Measurements from ENCODE around the gene LRRC1. TPM values are rescaled to one million over a fixed set of nuclear protein-coding genes. Genes with fewer than 3 reads are reported as not detected.

LRRC1 gene
- total and polyA plus RNA-seq, 10 of the 15 experiments (the other 5 are each of a cell fraction or from before 2014, with no cell fraction given), result 0.35 to 9.3 (median 0.63) TPM

DNA sequence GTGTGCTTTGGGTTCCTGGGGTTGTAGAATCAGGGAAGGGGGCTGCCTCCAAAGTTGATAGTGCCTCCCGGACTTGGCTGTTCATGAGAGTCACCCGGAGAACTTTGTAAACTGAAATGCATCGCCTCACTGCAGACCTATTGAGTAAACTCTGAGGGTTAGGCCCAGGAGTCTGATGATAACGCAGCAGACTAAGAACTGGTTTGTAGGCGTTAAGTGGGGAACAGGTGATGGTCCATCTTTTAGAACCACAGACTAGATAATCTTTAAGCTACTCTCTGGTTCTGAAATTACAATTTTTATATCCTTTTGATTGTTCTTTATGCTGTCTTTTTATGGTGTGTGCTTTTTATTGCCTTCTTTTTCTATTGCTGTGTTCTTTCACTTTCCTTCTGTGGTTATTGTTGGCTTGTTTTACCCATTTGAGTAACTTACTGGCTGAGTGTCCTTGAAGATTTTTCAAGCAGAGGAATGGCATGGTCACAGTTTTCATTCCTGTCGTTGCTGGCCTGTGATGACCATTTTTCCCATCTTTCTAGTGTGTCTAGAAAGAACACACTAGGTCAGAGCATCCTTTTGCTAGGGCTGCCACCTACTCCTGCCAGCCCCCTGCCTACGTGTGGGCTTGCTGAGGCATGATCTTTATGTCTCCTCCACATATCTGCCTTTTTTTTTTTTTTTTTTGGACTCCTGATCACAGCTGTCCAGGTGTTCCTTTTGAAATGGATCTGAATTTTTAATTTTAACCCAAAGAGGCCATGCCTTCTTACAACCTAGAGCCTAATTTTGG, 30.9 kb downstream of the LRRC1 start (continued):
- TF ChIP-seq ZBED1 (IDR thresholded peaks at IDR 0.05; ENCODE audit: borderline replicate concordance) (no peak), JUND (IDR thresholded peaks at IDR 0.05; ENCODE audit: low read depth, low read length) (no peak), HDAC2 (IDR thresholded peaks at IDR 0.05) (no peak), MEF2A (IDR thresholded peaks at IDR 0.05; ENCODE audit: insufficient read depth, low read depth, low read length) (no peak), POU2F2 (IDR thresholded peaks at IDR 0.05; ENCODE audit: borderline replicate concordance, low read depth, low read length) (no peak), NR2C1 (IDR thresholded peaks at IDR 0.05) (no peak)
- TF ChIP-seq, protein P1, sequence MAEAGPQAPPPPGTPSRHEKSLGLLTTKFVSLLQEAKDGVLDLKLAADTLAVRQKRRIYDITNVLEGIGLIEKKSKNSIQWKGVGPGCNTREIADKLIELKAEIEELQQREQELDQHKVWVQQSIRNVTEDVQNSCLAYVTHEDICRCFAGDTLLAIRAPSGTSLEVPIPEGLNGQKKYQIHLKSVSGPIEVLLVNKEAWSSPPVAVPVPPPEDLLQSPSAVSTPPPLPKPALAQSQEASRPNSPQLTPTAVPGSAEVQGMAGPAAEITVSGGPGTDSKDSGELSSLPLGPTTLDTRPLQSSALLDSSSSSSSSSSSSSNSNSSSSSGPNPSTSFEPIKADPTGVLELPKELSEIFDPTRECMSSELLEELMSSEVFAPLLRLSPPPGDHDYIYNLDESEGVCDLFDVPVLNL (IDR thresholded peaks at IDR 0.05; ENCODE audit: low read depth, low read length), result no peak

DNA sequence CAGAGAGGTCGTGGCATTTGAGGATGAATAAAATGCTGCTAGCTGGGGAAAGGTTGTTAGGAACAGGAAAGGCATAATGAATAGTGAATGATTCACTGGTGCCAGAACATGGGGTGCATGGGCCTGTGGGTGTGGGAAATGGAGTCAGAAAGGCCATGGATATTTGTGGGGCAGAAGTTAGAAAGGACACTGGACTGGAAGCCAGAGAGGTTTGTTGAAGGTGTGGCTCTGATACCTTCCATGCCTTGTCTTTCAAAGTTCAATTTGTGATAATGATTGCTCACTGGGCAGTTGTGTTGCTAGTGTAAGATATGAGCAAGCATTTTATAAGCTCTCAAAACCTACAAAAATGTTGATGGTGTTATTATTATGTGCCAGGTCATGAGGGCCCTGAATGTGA, 32.7 kb downstream of the LRRC1 start:
- SMC1A ChIA-PET (ENCODE audit: uncharacterized antibody, unreplicated experiment), result interaction anchor here (1.3 kb wide), 1 partner anchor 39 kb away, joined by 3 read pairs; no protein-coding TSS in a partner anchor
- H3K79me2 ChIP-seq (ENCODE audit: control insufficient read depth, insufficient read depth, low read length), result no peaks in the 10 kb centered on the region

More for the DNA sequence above, 32.7 kb downstream of the LRRC1 start:
- no peaks in the 10 kb centered on the region for H3K9me3 ChIP-seq (replicated peaks; ENCODE audit: control insufficient read depth, insufficient read depth, low read length)
- ATAC-seq (no peak), DNase-seq (ENCODE audit: low read depth, low spot score) (no peak), FAIRE-seq (no peak)
- H3K4me2 ChIP-seq (ENCODE audit: control insufficient read depth, insufficient read depth), result no peak overlapping the region
- H3K36me3 ChIP-seq (ENCODE audit: control insufficient read depth in 2 of 2, insufficient read depth in 2 of 2, low read length in 1 of 2), result no peaks in the 10 kb centered on the region
- no peak overlapping the region for H2AFZ ChIP-seq (ENCODE audit: control insufficient read depth, low read depth, low read length)
- H3K27me3 ChIP-seq (replicated peaks in 1 of 2; ENCODE audit: control insufficient read depth in 2 of 2, insufficient read depth in 2 of 2, low read length in 1 of 2), result no peaks in the 10 kb centered on the region
- no peak overlapping the region for H3K9ac ChIP-seq (ENCODE audit: control insufficient read depth, insufficient read depth, low read length)
- POLR2A ChIA-PET, result interaction anchor here (0.8 kb wide), 2 partner anchors 21 to 104 kb away, joined by 3 read pairs; no protein-coding TSS in a partner anchor
- intact Hi-C loops (cut with micrococcal nuclease; ENCODE audit: unreplicated experiment), result no loop called here
- BruUV-seq (replicated peaks), result no TSS peak
- no peaks in the 10 kb centered on the region for H4K20me1 ChIP-seq (ENCODE audit: control insufficient read depth, insufficient read depth)
- 0% methylated on average over 1 of the region's 1 CpG for WGBS (ENCODE audit: insufficient coverage, insufficient replicate concordance, low lambda C conversion rate, missing lambda C conversion rate)
- TF ChIP-seq, protein P2, sequence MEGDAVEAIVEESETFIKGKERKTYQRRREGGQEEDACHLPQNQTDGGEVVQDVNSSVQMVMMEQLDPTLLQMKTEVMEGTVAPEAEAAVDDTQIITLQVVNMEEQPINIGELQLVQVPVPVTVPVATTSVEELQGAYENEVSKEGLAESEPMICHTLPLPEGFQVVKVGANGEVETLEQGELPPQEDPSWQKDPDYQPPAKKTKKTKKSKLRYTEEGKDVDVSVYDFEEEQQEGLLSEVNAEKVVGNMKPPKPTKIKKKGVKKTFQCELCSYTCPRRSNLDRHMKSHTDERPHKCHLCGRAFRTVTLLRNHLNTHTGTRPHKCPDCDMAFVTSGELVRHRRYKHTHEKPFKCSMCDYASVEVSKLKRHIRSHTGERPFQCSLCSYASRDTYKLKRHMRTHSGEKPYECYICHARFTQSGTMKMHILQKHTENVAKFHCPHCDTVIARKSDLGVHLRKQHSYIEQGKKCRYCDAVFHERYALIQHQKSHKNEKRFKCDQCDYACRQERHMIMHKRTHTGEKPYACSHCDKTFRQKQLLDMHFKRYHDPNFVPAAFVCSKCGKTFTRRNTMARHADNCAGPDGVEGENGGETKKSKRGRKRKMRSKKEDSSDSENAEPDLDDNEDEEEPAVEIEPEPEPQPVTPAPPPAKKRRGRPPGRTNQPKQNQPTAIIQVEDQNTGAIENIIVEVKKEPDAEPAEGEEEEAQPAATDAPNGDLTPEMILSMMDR (IDR thresholded peaks at IDR 0.05 in 2 of 3, conservative IDR thresholded peaks at IDR 0.05 in 1 of 3; ENCODE audit: control insufficient read depth in 2 of 3, extremely low read depth in 1 of 3, insufficient read depth in 1 of 3, low read depth in 3 of 3, low read length in 3 of 3), result no peak
- TF ChIP-seq HCFC1 (IDR thresholded peaks at IDR 0.05; ENCODE audit: low read length) (no peak), RBBP5 (conservative IDR thresholded peaks at IDR 0.05) (no peak)
- no peak overlapping the region for H3K4me3 ChIP-seq
- H3K4me1 ChIP-seq (ENCODE audit: control insufficient read depth, insufficient read depth, low read length), result no peaks in the 10 kb centered on the region
- CTCF ChIA-PET, result no interaction called here
- in situ Hi-C loops (cut with MboI), result no loop called here
- RAD21 ChIA-PET (ENCODE audit: unreplicated experiment), result no interaction called here
- H3K27ac ChIP-seq (ENCODE audit: control insufficient read depth, insufficient read depth), result no peak overlapping the region

Data from GM12878 (cell line).